ENCODE measurements around the gene TOX2.

The TOX2 gene

GRCh38 chr20:44098657-44099056 lies 184.0 kb downstream of the TOX2 start:
- no peak for TF ChIP-seq CTCF (conservative IDR thresholded peaks at IDR 0.05)
- no peak overlapping the region for H3K27ac ChIP-seq

- no peak for TF ChIP-seq CTCF (conservative IDR thresholded peaks at IDR 0.05)
- no peak overlapping the region for H3K27ac ChIP-seq
Observed at GRCh38 chr20:44099832-44100231, 185.2 kb downstream of the TOX2 start.

GRCh38 chr20:44102582-44102981 lies 187.9 kb downstream of the TOX2 start:
- no peak for TF ChIP-seq CTCF (conservative IDR thresholded peaks at IDR 0.05)
- no peak overlapping the region for H3K27ac ChIP-seq

GRCh38 chr20:44104798-44105517 lies 190.3 kb downstream of the TOX2 start:
- TF ChIP-seq CTCF (conservative IDR thresholded peaks at IDR 0.05), result no peak
- no peak overlapping the region for H3K27ac ChIP-seq

- TF ChIP-seq CTCF (conservative IDR thresholded peaks at IDR 0.05), result no peak
- H3K27ac ChIP-seq, result no peak overlapping the region
Observed at GRCh38 chr20:44106615-44107014, 192.0 kb downstream of the TOX2 start.

GRCh38 chr20:44109951-44110361 lies 195.3 kb downstream of the TOX2 start:
- peak; percentile 16; the same call in 1 of the 2 replicates for TF ChIP-seq CTCF (conservative IDR thresholded peaks at IDR 0.05)
- no peak overlapping the region for H3K27ac ChIP-seq

- H3K27ac ChIP-seq, result no peak overlapping the region
- no peak for TF ChIP-seq CTCF (conservative IDR thresholded peaks at IDR 0.05)
Observed at GRCh38 chr20:44110816-44111568, 196.3 kb downstream of the TOX2 start.

All from VCaP (cell line).